CD4-positive, CD25-positive, alpha-beta regulatory T cell (primary cell): ENCODE data around the gene TPI1. TPM values are rescaled to one million over a fixed set of nuclear protein-coding genes. Genes with fewer than 3 reads are reported as not detected.
A peak's percentile ranks its signal among the peaks of the same experiment; 100 is the strongest.

Experiments used
- ATAC-seq, 2 donors: fragments of 150-1000 bp; cut with Tn5 transposase; one replicate each; pipeline ENCODE4 v1.10.0; 2021; ENCODE audit warnings: low read depth in 2 of 2, moderate number of reproducible peaks in 2 of 2, moderate library complexity in 1 of 2
- DNase-seq, 3 donors: peaks; one replicate each; pipeline versions ENCODE4 v3.0.0 to v3.0.0-alpha.2; 2012 to 2022; ENCODE audit warnings: mixed read lengths in 1 of 3
- H3K27ac ChIP-seq: one replicate; pipeline ENCODE4 v1.7.0; 2013; ENCODE audit warnings: mild to moderate bottlenecking, low read length; ENCODE audit not compliant: insufficient read depth, poor library complexity, severe bottlenecking
- H3K27me3 ChIP-seq: one replicate; pipeline ENCODE4 v1.7.0; 2013; ENCODE audit warnings: low read length; ENCODE audit not compliant: control insufficient read depth, insufficient read depth
- H3K36me3 ChIP-seq: one replicate; pipeline ENCODE4 v1.7.0; 2013; ENCODE audit warnings: mild to moderate bottlenecking, low read length, moderate library complexity; ENCODE audit not compliant: control insufficient read depth, insufficient read depth
- H3K4me1 ChIP-seq: 2 replicates; pipeline ENCODE4 v1.7.0; 2013; ENCODE audit warnings: mild to moderate bottlenecking, low read length; ENCODE audit not compliant: insufficient read depth, control insufficient read depth, poor library complexity, severe bottlenecking
- H3K4me3 ChIP-seq: one replicate; pipeline ENCODE4 v1.7.0; 2013; ENCODE audit warnings: low read depth, mild to moderate bottlenecking, low read length, moderate library complexity
- H3K9me3 ChIP-seq, 2 experiments: 1 replicate in 1 of 2; 2 replicates in 1 of 2; pipeline ENCODE4 v1.7.0; 2013; ENCODE audit warnings: low read length in 2 of 2, mild to moderate bottlenecking in 1 of 2, moderate library complexity in 1 of 2; ENCODE audit not compliant: control insufficient read depth in 2 of 2
- H3K27ac Mint-ChIP-seq, 3 donors: one replicate each; pipeline ENCODE4 v1.8.0; 2020 to 2022; ENCODE audit warnings: mild to moderate bottlenecking in 3 of 3, mixed read lengths in 3 of 3, moderate library complexity in 2 of 3
- H3K27me3 Mint-ChIP-seq: one replicate; pipeline ENCODE4 v1.8.0; 2022; ENCODE audit warnings: mild to moderate bottlenecking, mixed read lengths
- H3K36me3 Mint-ChIP-seq: one replicate; pipeline ENCODE4 v1.8.0; 2020; ENCODE audit warnings: mixed read lengths
- H3K4me1 Mint-ChIP-seq, 4 donors: one replicate each; pipeline ENCODE4 v1.8.0; 2020 to 2022; ENCODE audit warnings: mixed read lengths in 4 of 4, mild to moderate bottlenecking in 1 of 4
- H3K4me3 Mint-ChIP-seq, 4 donors: one replicate each; pipeline ENCODE4 v1.8.0; 2020 to 2022; ENCODE audit warnings: mild to moderate bottlenecking in 4 of 4, mixed read lengths in 4 of 4, moderate library complexity in 3 of 4
- H3K9me3 Mint-ChIP-seq, 7 donors: one replicate each; pipeline ENCODE4 v1.8.0; 2020 to 2022; ENCODE audit warnings: mixed read lengths in 7 of 7, mild to moderate bottlenecking in 3 of 7, moderate library complexity in 2 of 7
- polyA plus RNA-seq, 4 donors: library from polyadenylated mRNA; unstranded; fragments of 300-500 nt; fragmentation: Illumina TruSeq; gene quantifications; one replicate each; pipeline ENCODE4 v1.2.3, GENCODE V29; 2021
- total RNA-seq: library from RNA; stranded (reverse); gene quantifications from one replicate; pipeline ENCODE4 v1.2.3, GENCODE V29; 2022

The TPI1 gene
- total and polyA plus RNA-seq, 5 donors from 2014 or later = 153 to 633 (median 512) TPM

DNA sequence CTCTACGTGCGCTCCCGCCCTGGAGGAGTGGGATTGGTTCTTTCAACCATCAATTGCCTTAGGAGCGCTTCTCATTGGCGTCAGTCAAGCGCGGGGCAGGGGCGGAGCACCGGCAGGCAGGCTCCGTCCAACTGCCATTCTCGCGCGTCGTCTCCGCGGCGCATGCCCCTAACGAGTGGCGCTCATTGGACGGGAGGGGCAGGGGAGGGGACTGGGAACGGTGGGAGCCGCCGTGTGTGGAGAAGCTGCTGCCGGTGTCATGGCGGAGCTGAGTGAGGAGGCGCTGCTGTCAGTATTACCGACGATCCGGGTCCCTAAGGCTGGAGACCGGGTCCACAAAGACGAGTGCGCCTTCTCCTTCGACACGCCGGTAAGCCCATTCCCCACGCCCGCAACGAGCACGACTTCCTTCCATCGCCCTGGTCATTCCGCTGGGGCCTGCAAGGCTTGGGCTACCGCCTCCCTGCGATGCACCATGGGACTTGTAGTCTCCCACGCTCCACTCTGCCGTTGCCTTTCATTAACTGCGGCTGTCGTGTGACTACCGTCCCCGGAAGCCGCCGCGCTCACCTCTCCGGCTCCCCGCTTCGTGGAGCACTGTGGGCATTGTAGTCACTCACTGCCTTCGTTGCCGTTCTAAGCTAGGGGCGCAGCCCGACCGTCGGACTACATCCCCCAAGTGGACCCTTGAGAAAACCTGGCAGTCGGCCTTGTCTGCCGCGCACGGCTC, 15.2 kb upstream of the TPI1 start, which contains the start of gene USP5:
TSS of gene USP5 (plus strand) at position 230 of the 730 bp plus-strand sequence. CDS start at position 260, 30 bp downstream.
- Histone ChIP-seq H3K4me3 (peak within 1 kb of the TSS; percentile 85), H3K27me3 (no peaks in the 10 kb centered on the region), H3K36me3 (peaks cover 15% of the 10 kb centered on the region), H3K9me3 (no peaks in the 10 kb centered on the region), H3K4me1 (peaks cover 22% of the 10 kb centered on the region), H3K27ac (peak within 1 kb of the TSS; percentile 97)
- Mint-ChIP-seq H3K4me1 (peaks cover 0 to 38% (median 16%) of the 10 kb centered on the region in 4 donors), H3K36me3 (peaks cover 8% of the 10 kb centered on the region), H3K9me3 (no peaks in the 10 kb centered on the region), H3K27ac (peak within 1 kb of the TSS; percentile 95 to 100 (median 100)), H3K27me3 (no peaks in the 10 kb centered on the region), H3K4me3 (peak within 1 kb of the TSS; percentile 90 to 99 (median 96))
- peak; percentile 98 to 100 (median 100) for DNase-seq
- peak; percentile 82 to 83 for ATAC-seq

DNA sequence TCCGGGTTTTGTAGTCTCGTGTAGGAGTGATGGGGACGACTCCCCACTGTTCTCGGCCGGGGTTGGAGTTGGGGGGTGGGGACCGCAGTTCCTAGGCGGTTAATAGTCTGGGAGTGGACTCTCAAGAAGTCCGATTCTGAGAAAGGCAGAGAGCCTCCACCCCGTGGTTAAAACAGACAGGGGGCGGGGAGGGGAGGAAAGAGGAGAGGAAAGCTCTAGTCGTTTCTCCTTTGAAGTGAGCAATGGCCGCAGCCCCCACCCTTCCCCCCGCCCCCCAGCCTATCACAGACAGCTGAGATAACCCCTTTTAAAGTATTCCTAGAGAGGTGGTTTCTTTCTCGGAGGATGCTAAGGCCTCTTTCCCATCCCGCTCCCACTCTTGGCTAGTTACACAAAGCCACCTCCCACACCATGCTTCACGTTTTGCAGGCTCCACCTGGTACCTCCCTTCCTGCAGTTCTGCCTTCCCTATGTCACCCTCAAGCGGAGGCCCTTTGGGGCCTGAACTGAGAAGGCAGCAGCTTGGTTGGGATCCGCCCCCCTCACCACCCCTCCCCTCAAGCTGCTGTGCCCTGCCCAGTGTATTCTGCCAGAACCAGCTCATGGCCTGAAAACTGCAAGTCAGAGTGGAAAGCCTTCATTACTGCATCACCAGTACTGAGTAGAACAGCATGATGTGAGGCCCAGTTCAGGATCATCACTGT, 14.5 kb upstream of the TPI1 start:
- Mint-ChIP-seq H3K27me3 (no peaks in the 10 kb centered on the region), H3K36me3 (peaks cover 15% of the 10 kb centered on the region), H3K9me3 (no peaks in the 10 kb centered on the region), H3K4me1 (peaks cover 0 to 39% (median 17%) of the 10 kb centered on the region in 4 donors), H3K4me3 (peak overlapping the region; percentile 90 to 99 (median 96)), H3K27ac (peak overlapping the region; percentile 95 to 100 (median 100))
- Histone ChIP-seq H3K27me3 (no peaks in the 10 kb centered on the region), H3K27ac (peak overlapping the region; percentile 97), H3K9me3 (no peaks in the 10 kb centered on the region), H3K36me3 (peaks cover 22% of the 10 kb centered on the region), H3K4me3 (peak overlapping the region; percentile 85), H3K4me1 (peaks cover 22% of the 10 kb centered on the region)
- DNase-seq (peak; percentile 49 to 91 (median 56)), ATAC-seq (no peak)

DNA sequence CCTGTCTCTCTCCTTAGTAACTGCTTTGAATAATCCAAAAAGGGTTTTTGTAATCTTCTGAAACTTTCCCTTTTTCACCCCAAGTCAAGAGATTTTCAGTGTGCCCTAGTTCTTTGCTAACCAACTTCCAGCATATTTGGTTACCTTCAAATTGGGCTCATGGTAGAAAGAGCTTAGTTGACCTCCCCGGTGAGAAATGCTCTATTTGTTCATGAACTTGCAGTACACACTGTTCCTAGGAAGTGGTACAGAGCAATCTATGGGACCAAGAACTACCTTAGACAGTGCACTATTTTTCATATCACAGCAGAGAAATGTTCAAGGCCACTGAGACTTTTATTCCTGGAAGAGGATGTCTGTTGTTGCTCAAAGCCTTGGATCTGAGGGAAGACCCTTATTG, 13.7 kb upstream of the TPI1 start:
- no peaks in the 10 kb centered on the region for H3K27me3 Mint-ChIP-seq
- Histone ChIP-seq H3K4me1 (peaks cover 22% of the 10 kb centered on the region), H3K36me3 (peaks cover 31% of the 10 kb centered on the region), H3K27ac (peak overlapping the region; percentile 97), H3K27me3 (no peaks in the 10 kb centered on the region), H3K9me3 (no peaks in the 10 kb centered on the region), H3K4me3 (peak overlapping the region; percentile 85)
- peak overlapping the region in 2 of 3 donors; percentile 85 to 100 for H3K27ac Mint-ChIP-seq
- H3K4me1 Mint-ChIP-seq = peaks cover 0 to 39% (median 17%) of the 10 kb centered on the region in 4 donors
- H3K9me3 Mint-ChIP-seq = no peaks in the 10 kb centered on the region
- ATAC-seq (no peak), DNase-seq (no peak)
- peak overlapping the region; percentile 18 to 99 (median 96) for H3K4me3 Mint-ChIP-seq
- peaks cover 19% of the 10 kb centered on the region for H3K36me3 Mint-ChIP-seq

DNA sequence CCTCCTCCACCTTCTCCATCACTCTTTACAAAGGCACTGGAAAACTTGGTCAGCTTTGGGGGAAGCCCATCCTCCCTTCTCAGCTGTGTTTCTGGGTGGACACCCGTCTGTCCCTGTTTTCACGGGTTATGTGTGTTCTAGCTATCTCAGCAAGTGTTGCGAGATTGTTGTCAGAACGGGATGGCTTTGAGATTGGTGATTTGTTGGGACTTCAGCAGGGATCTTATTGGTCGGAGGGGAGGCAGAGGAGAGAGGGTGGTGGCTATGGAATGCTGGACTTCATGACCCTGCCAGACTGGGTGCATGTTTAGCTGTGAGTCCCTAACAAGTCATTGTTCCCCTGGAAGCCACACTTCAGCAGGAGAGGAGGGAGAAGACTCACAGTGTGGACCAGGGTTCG, 13.3 kb upstream of the TPI1 start:
- Histone ChIP-seq H3K9me3 (no peaks in the 10 kb centered on the region), H3K4me1 (peaks cover 22% of the 10 kb centered on the region), H3K27ac (peak overlapping the region; percentile 97), H3K36me3 (peaks cover 35% of the 10 kb centered on the region), H3K27me3 (no peaks in the 10 kb centered on the region), H3K4me3 (no peak overlapping the region)
- peak overlapping the region in 3 of 4 donors; percentile 16 to 97 (median 18) for H3K4me3 Mint-ChIP-seq
- ATAC-seq (no peak), DNase-seq (no peak)
- H3K4me1 Mint-ChIP-seq = peaks cover 0 to 39% (median 17%) of the 10 kb centered on the region in 4 donors
- peak overlapping the region; percentile 84 to 100 (median 85) for H3K27ac Mint-ChIP-seq
- no peaks in the 10 kb centered on the region for H3K27me3 Mint-ChIP-seq
- no peaks in the 10 kb centered on the region for H3K9me3 Mint-ChIP-seq
- H3K36me3 Mint-ChIP-seq = peaks cover 19% of the 10 kb centered on the region

DNA sequence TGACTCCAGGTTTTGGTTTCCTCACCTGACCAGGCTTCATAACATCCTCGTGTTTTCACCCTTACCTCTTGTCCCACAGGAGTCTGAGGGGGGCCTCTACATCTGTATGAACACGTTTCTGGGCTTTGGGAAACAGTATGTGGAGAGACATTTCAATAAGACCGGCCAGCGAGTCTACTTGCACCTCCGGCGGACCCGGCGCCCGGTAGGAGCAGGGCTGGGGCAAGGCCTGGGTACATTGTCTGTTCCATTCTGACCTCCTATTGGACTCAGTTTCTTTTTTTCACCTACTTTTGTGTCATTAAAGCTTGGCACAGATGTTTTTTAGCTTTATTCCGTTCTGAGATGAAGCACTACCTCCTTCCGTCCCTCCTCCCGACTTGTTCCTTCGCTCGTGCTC, 12.0 kb upstream of the TPI1 start:
- no peak for ATAC-seq
- peaks cover 0 to 34% (median 17%) of the 10 kb centered on the region in 4 donors for H3K4me1 Mint-ChIP-seq
- no peak overlapping the region for H3K4me3 ChIP-seq
- no peaks in the 10 kb centered on the region for H3K27me3 ChIP-seq
- no peak overlapping the region for H3K4me3 Mint-ChIP-seq
- H3K36me3 ChIP-seq = peaks cover 44% of the 10 kb centered on the region
- no peak overlapping the region for H3K27ac ChIP-seq
- H3K4me1 ChIP-seq = peaks cover 22% of the 10 kb centered on the region
- no peaks in the 10 kb centered on the region for H3K27me3 Mint-ChIP-seq
- no peak for DNase-seq
- H3K27ac Mint-ChIP-seq = peak overlapping the region in 1 of 3 donors; percentile 29
- peaks cover 19% of the 10 kb centered on the region for H3K36me3 Mint-ChIP-seq
- no peaks in the 10 kb centered on the region for H3K9me3 Mint-ChIP-seq
- H3K9me3 ChIP-seq = no peaks in the 10 kb centered on the region

DNA sequence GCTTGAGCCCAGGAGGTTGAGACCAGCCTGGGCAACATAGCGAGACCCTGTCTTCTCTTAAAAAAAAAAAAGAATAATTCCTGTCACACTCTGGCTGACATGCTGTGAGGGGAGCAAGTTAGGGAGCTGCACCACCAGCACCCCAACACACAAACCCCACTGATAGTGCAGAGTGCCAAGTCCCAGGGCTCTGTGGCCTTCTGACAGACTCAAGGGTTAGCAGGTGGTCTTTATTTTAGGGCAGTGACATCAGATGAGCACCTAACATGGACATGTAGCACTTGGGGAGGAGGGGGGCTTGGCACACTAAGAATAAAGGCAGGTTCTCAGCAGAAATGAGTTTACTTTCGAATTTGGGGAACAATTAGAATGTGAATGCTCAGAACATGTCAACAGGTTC, 8.5 kb upstream of the TPI1 start:
- Mint-ChIP-seq H3K36me3 (peaks cover 33% of the 10 kb centered on the region), H3K27me3 (no peaks in the 10 kb centered on the region), H3K9me3 (no peaks in the 10 kb centered on the region), H3K4me1 (peaks cover 0 to 14% (median 7%) of the 10 kb centered on the region in 4 donors), H3K27ac (no peak overlapping the region), H3K4me3 (no peak overlapping the region)
- DNase-seq (no peak), ATAC-seq (no peak)
- no peak overlapping the region for H3K27ac ChIP-seq
- peaks cover 78% of the 10 kb centered on the region for H3K36me3 ChIP-seq
- H3K4me3 ChIP-seq = no peak overlapping the region
- H3K27me3 ChIP-seq = no peaks in the 10 kb centered on the region
- H3K9me3 ChIP-seq = no peaks in the 10 kb centered on the region
- peaks cover 4% of the 10 kb centered on the region for H3K4me1 ChIP-seq

DNA sequence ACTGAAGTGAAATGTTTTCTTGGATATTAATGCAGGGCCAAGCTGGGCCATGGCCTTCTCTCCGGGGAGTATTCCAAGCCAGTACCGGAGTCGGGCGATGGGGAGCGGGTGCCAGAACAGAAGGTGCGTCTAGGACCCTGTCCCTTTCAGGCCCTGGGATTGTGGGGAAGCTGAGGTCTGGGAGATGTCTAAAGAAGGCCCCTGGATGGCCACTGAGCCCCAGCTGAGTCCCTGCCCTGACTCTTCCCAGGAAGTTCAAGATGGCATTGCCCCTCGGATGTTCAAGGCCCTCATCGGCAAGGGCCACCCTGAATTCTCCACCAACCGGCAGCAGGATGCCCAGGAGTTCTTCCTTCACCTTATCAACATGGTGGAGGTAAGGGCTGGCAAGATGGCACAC, 7.2 kb upstream of the TPI1 start:
- H3K27ac ChIP-seq = no peak overlapping the region
- Mint-ChIP-seq H3K27ac (no peak overlapping the region), H3K27me3 (no peaks in the 10 kb centered on the region), H3K9me3 (no peaks in the 10 kb centered on the region), H3K4me3 (no peak overlapping the region), H3K4me1 (peaks cover 0 to 7% (median under 1%) of the 10 kb centered on the region in 4 donors), H3K36me3 (peaks cover 31% of the 10 kb centered on the region)
- H3K36me3 ChIP-seq = peaks cover 78% of the 10 kb centered on the region
- DNase-seq = no peak
- H3K4me3 ChIP-seq = no peak overlapping the region
- no peaks in the 10 kb centered on the region for H3K4me1 ChIP-seq
- no peaks in the 10 kb centered on the region for H3K27me3 ChIP-seq
- no peak for ATAC-seq
- H3K9me3 ChIP-seq = no peaks in the 10 kb centered on the region
